GM13976 (cell line): ENCODE data around the gene CRY1.
"Not testable (repeated sequence)": the region's sequence is repeated elsewhere in the genome, so short reads cannot be mapped to it uniquely, and the experiment has no call there.

Source experiments
- DNase-seq: peaks from one replicate; pipeline ENCODE4 v3.0.0; 2012; ENCODE audit warnings: low spot score
- CTCF ChIP-seq: IDR thresholded peaks from 2 replicates; pipeline ENCODE4 v1.5.1; 2012; ENCODE audit warnings: borderline replicate concordance, mild to moderate bottlenecking; ENCODE audit not compliant: insufficient read depth; ENCODE audit errors: extremely low read depth, missing control alignments, control extremely low read depth
- in situ Hi-C: fragments of 300-500 bp; cut with MboI; formaldehyde crosslinking; loops from one replicate; pipeline ENCODE4 v1.12.0; 2022; ENCODE audit warnings: low sequenced_read_pairs, mixed read lengths, inconsistent platforms; ENCODE audit not compliant: unreplicated experiment

Gene CRY1

DNA sequence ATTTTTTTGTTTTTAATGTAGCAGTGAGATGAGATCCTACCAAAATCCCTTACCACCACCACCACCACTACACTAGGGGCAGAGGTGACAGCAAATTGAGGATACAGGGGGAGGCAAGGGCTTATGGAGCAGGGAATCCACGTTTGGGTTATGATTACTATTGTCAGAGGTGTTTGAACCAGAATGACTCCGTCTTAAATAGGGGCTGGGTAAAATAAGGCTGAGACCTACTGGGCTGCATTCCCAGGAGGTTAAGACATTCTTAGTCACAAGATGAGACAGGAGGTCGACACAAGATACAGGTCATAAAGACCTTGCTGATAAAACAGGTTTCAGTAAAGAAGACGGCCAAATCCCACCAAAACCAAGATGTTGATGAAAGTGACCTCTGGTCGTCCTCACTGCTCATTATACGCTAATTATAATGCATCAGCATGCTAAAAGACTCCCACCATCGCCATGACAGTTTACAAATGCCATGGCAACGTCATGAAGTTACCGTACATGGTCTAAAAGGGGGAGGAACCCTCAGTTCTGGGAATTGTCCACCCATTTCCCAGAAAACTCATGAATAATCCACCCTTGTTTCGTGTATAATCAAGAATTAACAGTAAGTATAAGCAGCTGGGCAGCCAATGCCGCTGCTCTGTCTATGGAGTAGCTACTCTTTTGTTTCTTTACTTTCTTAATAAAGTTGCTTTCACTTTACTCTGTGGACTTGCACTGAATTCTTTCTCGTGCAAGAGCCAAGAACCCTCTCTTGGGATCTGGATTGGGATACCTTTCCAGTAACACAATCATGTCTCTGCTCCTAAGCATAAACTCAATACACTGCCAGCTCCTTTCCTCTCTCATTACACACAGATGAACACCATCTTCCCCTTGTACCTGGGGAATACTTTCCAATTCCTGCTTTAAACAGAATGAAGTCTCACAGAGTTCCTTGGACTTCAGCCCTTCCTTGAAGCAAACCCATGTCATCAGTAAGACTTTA lies 16.7 kb upstream of the CRY1 start:
- in situ Hi-C loops, result loop anchor here (25.0 kb wide), 1 partner anchor 723 kb away; no protein-coding TSS in a partner anchor
- no peak for TF ChIP-seq CTCF
- DNase-seq, result no peak

DNA sequence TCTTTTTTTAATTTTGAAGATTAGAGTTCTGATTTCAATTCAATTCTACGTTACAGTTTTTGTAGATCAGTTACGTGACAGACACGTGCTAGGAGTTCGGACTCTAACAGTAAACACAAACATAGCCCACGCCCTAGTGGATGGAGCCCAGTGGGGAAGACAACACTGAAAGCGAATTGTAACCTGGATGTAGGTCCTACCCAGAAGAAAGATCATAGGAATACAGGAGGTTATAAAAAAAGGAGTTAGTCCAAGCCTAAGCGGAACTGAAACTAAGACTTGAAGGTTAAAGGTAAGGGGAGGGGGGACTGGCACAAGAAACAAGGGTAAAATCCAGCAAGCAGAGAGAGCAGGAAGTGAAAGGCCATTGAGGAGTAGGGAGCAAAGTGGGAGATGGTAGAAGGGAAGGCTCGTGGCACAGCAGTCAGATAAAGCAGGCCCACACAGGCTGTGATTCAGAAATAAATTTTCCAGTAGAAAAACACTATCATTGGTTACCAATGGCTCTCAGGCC lies 15.7 kb upstream of the CRY1 start:
- TF ChIP-seq CTCF, result no peak
- DNase-seq, result no peak
- in situ Hi-C loops, result loop anchor here (25.0 kb wide), 1 partner anchor 722 kb away; no protein-coding TSS in a partner anchor

GRCh38 chr12:107108366-107108765 lies 15.0 kb upstream of the CRY1 start:
- in situ Hi-C loops, result loop anchor here (25.0 kb wide), 1 partner anchor 721 kb away; no protein-coding TSS in a partner anchor
- DNase-seq, result not testable (repeated sequence)

- no peak for DNase-seq
- in situ Hi-C loops, result loop anchor here (25.0 kb wide), 1 partner anchor 720 kb away; no protein-coding TSS in a partner anchor
- TF ChIP-seq CTCF, result no peak
These were observed 14.0 kb upstream of the CRY1 start for GRCh38 chr12:107107381-107107780.

GRCh38 chr12:107106241-107107025 lies 13.1 kb upstream of the CRY1 start:
- no peak for DNase-seq
- in situ Hi-C loops, result loop anchor here (25.0 kb wide), 1 partner anchor 719 kb away; no protein-coding TSS in a partner anchor
- TF ChIP-seq CTCF, result no peak

DNA sequence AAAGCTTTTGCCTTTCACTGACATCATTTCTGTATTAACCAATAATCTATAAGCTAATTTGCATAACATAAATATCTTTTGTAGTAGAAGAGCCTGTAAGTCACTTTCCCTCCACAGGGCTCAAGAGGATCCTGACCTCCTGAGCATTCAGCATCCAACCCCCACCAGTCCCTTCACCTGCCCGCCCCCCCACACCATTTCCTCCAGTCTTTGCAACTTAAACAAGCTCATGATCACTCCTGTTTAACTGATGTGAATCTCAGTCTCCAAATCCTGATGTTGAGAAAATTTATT lies 12.0 kb upstream of the CRY1 start:
- TF ChIP-seq CTCF, result no peak
- in situ Hi-C loops, result loop anchor here (25.0 kb wide), 1 partner anchor 718 kb away; no protein-coding TSS in a partner anchor
- no peak for DNase-seq
